HG03064 (cell line): ENCODE results near the gene TFF2.

ENCODE experiments used
- ATAC-seq: cut with Tn5 transposase; IDR thresholded peaks from one replicate; pipeline ENCODE4 v1.9.1; 2021; ENCODE audit warnings: low read depth; ENCODE audit not compliant: unreplicated experiment

The TFF2 gene

DNA sequence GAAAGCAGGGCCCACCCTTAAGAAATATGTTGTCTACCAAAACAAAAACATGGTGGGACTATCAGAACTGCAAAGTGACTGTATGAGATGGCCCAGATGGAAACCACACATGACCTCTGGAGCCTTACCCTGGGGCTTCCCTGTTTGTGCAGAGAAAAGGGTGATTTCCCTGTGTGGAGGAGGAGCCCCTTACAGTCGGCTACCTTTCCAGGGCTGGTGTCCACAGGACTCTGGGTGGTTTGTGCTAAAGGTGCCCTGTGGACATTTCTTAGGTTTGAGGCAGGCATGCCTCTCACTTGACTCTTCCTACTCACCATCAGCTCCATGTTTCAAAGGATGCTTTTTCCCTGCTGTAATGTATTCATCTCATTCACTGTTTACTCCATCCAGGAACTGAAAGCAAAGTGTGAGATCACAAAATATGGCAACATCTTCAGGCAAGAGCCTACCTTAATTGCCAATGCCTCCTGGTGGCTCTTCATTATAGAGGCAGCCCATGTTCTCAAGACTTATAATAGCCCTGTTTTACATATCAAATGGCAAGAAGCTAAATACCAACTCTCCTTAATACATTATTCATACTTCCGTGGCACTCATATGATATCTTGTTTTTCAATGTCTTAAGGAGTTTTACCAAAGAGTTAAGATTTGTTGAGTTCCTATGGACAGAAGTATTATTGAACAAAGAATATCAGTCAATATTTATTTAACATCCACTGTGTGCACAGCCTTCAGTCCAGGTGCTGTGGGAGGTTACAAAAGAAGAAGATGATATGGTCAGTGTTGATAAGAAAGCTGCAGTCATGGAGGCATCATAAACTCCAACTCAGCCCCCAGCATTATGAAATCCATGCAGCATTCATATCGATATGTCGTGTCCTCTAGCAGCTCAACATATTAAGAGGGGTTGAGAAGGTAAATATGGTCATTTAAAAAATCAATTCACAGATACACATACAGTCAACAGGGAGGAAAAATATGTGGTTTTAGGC, 20.1 kb downstream of the TFF2 start:
- no peak for ATAC-seq

DNA sequence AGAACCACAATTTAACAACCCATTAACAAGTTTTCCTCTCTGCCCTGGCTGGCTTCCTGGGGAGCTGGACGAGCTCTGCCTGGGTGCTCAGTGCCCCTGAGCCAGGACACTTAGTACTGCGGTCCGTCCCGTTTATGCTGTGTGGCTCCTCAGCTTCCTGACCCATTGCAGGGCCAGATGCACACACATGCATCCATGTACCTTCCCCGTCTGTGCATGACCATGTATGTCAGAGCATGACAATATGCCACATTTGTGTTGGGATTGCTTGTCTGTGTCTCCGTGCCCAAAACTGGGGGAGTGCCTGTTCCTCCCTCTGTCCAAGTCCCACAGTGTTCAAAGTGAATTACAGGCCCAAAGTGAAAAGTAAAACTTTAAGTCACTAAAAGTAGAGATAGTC, 25.9 kb downstream of the TFF2 start:
- no peak for ATAC-seq

DNA sequence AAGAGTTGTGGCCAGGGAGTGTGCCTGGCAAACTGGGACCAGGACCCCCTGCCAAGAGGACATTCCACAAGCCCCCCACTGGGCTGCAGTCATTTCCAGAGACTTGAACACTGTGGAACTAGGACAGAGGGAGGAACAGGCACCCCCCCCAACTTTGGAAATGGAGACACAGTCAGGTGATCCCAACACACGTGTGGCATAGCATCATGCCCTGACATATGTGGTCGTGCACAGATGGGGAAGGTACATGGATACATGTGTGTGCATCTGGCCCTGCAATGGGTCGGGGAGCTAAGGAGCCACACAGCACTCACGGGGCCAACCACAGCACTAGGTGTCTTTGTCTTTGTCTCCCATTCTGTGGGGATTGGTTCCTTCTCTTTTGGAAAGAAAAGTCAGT, 28.9 kb downstream of the TFF2 start:
- no peak for ATAC-seq

- no peak for ATAC-seq
Measured at GRCh38 chr21:42321231-42321630, 29.6 kb downstream of the TFF2 start.

- ATAC-seq: no peak
Measured at GRCh38 chr21:42320791-42321190, 30.0 kb downstream of the TFF2 start.

GRCh38 chr21:42319851-42320572, 30.8 kb downstream of the TFF2 start:
- no peak for ATAC-seq

- no peak for ATAC-seq
Measured at GRCh38 chr21:42319376-42319775, 31.4 kb downstream of the TFF2 start.

DNA sequence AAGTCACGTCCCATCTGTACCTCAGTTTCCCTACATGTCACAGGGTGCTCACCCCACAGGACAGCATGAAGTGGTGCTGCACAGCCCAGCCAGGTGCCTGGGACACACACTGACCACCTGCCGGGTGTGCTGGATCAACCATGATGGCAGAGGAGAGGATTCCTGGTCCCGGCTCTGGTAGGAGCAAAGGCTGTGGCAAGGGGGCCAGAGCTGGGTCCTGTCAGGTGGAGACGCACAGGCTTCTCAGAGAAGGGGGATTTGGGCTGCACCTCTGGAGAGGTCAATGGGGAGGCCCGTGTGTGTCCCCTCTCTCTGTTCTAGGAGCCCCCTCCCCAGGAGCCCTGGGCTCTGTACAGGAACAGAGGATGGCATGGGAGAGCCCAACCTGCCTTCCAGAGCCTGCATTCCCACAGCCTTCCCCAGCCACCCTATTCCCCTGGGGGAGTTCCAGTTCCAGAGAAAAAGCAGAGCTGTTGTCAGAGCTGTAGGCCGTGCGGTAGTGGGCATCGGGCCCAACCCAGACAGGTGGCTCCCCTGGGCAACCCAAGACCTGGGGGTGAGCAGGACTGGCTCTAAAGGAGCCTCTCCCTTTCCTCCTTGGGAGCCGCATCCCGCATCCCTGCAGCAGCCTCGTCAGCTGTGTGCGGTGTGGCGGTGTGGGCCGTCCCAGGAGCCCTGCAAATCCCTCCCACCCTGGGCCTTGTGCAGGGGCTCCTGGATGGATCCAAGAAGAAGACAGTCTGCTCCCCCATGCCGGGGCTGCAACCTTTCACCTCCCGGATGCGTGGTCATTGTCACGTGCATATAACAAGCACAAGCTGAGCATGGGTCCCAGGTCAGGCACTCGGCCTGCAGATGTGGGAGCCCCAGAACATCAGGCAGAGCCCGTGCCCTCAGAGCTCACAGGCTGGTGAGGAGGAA, 32.7 kb downstream of the TFF2 start:
- no peak for ATAC-seq

DNA sequence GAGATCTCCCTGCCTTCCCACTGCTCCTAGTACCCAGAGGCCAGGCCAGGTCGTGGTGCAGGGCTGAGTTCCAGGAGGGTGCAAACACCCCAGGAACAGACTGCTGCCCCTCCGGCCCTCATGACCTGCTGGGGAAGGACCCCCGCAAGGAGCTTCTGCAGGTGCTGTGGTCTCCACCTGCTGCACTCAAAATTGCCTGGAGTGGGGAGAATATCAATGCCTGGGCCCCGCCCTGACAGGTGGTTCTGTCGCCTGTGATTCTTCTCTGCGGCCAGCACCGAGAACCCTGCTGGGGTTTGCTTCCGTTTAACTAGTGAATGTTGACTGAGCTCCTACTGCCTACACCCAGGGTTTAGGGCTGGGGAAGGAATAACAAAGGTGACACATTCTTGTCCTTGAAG, 33.5 kb downstream of the TFF2 start:
- ATAC-seq: no peak

GRCh38 chr21:42316891-42317290, 33.9 kb downstream of the TFF2 start:
- ATAC-seq: no peak

- no peak for ATAC-seq
Measured at GRCh38 chr21:42315296-42315891, 35.4 kb downstream of the TFF2 start, which contains the start of gene TFF3. Gene TFF3 (minus strand): TSS chr21:42315409. CDS start chr21:42315374, 35 bp downstream.

DNA sequence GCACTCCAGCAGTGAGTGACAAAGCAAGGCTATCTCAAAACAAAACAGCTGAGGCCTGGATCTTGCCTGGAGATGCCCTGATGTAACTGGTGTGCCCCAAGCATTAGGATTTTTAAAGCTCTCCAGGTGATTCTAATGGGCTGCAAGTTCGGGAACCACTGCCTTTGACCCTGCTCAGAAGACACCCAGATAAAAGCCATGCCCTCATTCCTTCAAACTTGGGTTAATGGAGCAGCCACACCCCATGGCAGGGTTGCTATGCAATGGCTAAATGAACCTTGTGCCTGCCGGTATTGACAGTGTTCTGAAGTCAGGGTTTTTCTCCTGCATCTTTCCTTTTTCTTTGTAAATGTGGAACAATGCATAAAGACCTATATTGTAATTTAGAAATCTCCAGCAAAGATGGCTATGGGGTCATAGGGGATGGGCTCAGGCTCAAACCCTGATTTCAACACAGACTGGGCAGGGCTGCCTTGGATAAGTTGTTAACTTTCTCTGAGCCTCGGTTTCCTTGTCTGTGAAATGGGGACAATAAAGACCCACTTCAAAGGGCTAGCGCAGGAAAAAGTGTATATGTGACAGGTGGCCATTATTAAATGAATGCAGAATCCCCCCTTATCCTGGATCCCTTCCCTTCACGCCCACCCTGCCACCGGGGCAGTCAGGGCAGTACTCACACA, 36.0 kb downstream of the TFF2 start:
- no peak for ATAC-seq

- ATAC-seq: no peak
Measured at GRCh38 chr21:42313501-42313969, 37.3 kb downstream of the TFF2 start.

DNA sequence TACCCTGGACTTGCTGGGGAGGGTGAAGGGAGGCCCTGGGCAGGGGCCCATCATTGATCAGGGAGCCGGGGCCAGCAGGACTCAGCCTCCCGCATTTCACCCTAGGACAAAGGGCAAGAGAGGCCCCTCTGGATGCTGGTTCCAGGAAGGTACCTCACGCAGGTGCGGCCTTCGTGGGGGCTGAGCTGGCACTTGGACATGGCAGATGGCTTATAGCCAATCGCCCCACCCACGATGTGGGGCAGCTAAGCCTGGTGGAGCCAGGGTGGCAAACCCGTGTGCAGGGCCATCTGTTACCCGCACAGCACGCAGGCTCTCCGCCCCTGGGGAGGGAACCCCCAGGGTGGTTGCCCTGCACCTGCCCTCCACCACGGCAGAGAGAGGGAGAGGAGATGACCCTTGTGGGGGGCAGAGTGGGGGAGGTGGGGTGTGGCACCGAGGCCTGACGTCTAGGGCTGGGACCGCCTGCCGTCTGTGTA, 38.1 kb downstream of the TFF2 start:
- ATAC-seq: no peak

- ATAC-seq: no peak
Measured at GRCh38 chr21:42311816-42312625, 38.8 kb downstream of the TFF2 start.

DNA sequence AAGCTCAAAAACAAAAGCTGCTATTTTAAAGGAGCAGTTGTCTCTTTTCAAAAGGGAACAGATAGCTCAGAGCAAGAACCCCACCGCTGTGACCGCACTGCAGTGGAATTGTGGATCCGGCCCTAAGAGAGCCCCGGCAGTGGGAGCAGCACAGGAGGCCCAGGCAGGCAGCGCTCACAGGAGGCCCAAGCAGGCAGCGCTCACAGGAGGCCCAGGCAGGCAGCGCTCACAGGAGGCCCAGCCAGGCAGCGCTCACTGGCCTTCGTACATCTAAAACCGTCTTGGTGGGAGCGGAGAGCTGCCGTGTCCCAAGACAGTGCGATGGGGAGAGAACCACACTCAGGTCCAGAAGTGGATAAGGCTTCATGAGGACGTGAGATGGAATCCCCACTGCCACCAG, 39.6 kb downstream of the TFF2 start:
- ATAC-seq: no peak

DNA sequence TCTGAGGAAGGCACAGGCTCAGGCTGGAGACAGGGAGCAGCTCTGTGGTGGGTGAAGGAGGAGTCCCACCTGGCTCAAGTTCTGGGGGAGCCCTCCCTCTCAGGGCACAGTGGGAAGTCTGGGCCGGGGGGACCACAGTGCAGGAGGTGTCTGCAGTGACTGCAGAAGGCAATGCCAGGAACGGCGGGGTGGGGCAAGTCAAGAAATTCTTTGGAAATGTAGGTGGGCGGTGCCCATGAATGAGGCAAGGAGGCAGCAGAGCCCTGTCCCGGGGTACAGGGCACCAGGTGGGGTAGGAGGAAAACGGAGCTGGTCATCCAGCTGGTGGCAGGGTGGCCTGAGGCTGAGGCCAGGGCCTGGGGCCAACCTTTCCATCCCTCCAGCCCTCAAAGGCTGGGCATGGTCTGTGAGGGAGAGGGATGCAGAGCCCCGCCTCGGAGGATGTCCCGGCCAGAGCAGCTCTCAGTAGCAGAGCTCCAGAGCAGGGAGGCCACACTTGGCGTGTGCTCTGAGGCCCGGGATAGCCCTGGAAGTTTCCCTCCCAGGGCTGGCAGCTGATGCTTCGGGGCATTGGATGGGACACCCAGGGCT, 40.3 kb downstream of the TFF2 start:
- ATAC-seq: no peak

DNA sequence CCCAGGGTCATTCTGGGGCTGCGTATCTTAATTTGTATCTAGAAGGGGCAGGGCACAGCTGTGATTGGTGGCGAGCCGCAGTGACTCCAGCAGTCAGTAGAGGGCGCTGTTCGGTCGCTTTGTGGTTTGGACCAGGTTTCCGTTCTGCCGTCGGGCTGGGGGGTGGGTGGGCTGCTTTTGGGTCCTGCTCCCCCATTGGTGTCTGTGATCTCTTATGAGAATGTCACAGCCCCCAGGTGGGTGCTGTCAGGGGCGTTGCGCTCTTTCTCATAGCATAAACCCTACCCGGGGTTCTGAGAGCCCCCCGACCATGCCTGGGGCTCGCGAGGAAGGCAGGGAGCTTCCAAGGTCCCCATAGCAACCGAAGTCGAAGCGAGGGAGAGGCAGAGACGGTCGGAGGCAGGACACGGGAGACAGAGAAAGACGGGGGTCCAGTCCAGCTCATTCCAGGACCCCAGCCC, 41.0 kb downstream of the TFF2 start:
- ATAC-seq: no peak
